Vagina (tissue), 2 donors: ENCODE results near the gene PPFIA1. TPM values are rescaled to one million over a fixed set of nuclear protein-coding genes. Genes with fewer than 3 reads are reported as not detected.
"Not testable (repeated sequence)": the region's sequence is repeated elsewhere in the genome, so short reads cannot be mapped to it uniquely, and the experiment has no call there.

Experiments
- DNase-seq, 2 donors: peaks; one replicate each; pipeline ENCODE4 v3.0.0-alpha.2; 2017; ENCODE audit errors: extremely low spot score in 2 of 2
- H3K27ac ChIP-seq: fragments of 200-600 bp; sonication (generic); one replicate; pipeline ENCODE4 v1.5.1; 2019
- H3K27me3 ChIP-seq: fragments of 200-600 bp; sonication (generic); one replicate; pipeline ENCODE4 v1.5.1; 2019
- H3K36me3 ChIP-seq, 2 donors: fragments of 200-600 bp; sonication (generic); one replicate each; pipeline ENCODE4 v1.5.1; 2017 to 2019
- H3K4me1 ChIP-seq: fragments of 200-600 bp; sonication (generic); one replicate; pipeline ENCODE4 v1.5.1; 2019
- H3K4me3 ChIP-seq, 2 donors: fragments of 200-600 bp; sonication (generic); 1 replicate in 1 of 2; 2 replicates in 1 of 2; pipeline ENCODE4 v1.5.1; 2016 to 2019
- H3K9me3 ChIP-seq: fragments of 200-600 bp; sonication (generic); one replicate; pipeline ENCODE4 v1.5.1; 2019
- POLR2A ChIP-seq, 2 donors: fragments of 450-650 bp; IDR thresholded peaks; one replicate each; pipeline ENCODE4 v1.6.1; 2017; ENCODE audit warnings: antibody characterized with exemption in 2 of 2, mild to moderate bottlenecking in 2 of 2, moderate library complexity in 2 of 2
- POLR2AphosphoS5 ChIP-seq, 2 donors: sonication (generic); formaldehyde crosslinking; IDR thresholded peaks; one replicate each; pipeline ENCODE4 v1.9.0; 2017; ENCODE audit warnings: antibody characterized with exemption in 2 of 2, mild to moderate bottlenecking in 2 of 2, low read depth in 1 of 2; ENCODE audit not compliant: insufficient read depth in 1 of 2
- intact Hi-C: fragments of 100-400 bp; cut with DNase I; formaldehyde crosslinking; loops from one replicate; pipeline ENCODE4 v1.15.1; 2023
- total RNA-seq: library from RNA; depleted of rRNA; stranded (reverse); fragments of >200 nt; gene quantifications from one replicate; pipeline ENCODE4 v1.2.3, GENCODE V29; 2016
- TF ChIP-seq, protein P1 (sequence below), 3 experiments: fragments of 450-650 bp in 2 of 3; fragments of 200-600 bp in 1 of 3; sonication (generic) in 1 of 3; IDR thresholded peaks; one replicate each; pipeline ENCODE4 v1.5.1; 2017 to 2019; ENCODE audit warnings: antibody characterized with exemption in 3 of 3, mild to moderate bottlenecking in 2 of 3, moderate library complexity in 2 of 3

The PPFIA1 gene
- total RNA-seq, 1 donor from 2014 or later = 54.3 TPM

DNA sequence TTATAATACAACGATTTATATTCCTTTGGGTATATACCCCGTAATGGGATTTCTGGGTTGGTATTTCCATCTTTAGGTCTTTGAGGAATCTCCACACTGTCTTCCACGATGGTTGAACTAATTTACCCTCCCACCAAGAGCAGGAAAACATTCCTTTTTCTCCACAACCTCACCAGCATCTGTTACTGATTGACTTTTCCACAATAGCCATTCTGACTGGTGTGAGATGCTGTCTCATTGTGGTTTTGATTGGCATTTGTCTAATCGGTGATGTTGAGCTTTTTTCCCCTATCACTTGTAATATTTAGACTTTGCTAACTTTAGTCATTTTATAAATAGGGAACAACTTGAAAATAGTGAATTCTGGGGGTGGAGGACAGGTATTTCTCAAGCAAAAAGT, 58.1 kb downstream of the PPFIA1 start:
- Histone ChIP-seq H3K9me3 (no peaks in the 10 kb centered on the region), H3K4me3 (no peak overlapping the region), H3K27ac (no peak overlapping the region), H3K27me3 (no peaks in the 10 kb centered on the region), H3K36me3 (peaks cover 0 to 48% of the 10 kb centered on the region in 2 donors), H3K4me1 (no peaks in the 10 kb centered on the region)
- intact Hi-C loops = no loop called here
- TF ChIP-seq POLR2A (IDR thresholded peaks at IDR 0.05) = no peak
- TF ChIP-seq POLR2AphosphoS5 (IDR thresholded peaks at IDR 0.05; ENCODE audit: insufficient read depth in 1 of 2, low read depth in 1 of 2) = no peak
- TF ChIP-seq, protein P1, sequence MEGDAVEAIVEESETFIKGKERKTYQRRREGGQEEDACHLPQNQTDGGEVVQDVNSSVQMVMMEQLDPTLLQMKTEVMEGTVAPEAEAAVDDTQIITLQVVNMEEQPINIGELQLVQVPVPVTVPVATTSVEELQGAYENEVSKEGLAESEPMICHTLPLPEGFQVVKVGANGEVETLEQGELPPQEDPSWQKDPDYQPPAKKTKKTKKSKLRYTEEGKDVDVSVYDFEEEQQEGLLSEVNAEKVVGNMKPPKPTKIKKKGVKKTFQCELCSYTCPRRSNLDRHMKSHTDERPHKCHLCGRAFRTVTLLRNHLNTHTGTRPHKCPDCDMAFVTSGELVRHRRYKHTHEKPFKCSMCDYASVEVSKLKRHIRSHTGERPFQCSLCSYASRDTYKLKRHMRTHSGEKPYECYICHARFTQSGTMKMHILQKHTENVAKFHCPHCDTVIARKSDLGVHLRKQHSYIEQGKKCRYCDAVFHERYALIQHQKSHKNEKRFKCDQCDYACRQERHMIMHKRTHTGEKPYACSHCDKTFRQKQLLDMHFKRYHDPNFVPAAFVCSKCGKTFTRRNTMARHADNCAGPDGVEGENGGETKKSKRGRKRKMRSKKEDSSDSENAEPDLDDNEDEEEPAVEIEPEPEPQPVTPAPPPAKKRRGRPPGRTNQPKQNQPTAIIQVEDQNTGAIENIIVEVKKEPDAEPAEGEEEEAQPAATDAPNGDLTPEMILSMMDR (IDR thresholded peaks at IDR 0.05) = no peak
- no peak for DNase-seq

DNA sequence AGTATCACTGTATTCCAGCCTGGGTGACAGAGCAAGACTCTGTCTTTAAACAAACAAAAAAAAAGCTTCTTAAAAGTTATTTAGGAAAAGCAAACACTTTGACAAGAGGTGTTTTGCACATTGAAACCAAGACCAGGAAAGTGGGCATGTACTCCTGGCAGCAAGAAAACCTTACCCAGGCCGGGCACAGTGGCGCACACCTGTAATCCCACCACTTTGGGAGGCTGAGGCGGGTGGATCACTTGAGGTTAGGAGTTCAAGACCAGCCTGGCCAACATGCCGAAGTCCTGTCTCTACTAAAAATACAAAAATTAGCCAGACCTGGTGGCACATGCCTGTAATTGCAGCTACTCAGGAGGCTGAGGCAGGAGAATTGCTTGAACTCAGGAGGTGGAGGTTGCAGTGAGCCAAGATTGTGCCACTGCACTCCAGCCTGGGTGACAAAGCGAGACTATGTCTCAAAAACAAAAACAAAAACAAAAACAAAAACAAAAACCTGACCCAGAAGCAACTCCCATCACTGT, 60.9 kb downstream of the PPFIA1 start:
- DNase-seq, H3K4me3 ChIP-seq, H3K4me1 ChIP-seq, H3K9me3 ChIP-seq, H3K27ac ChIP-seq, H3K27me3 ChIP-seq, intact Hi-C loops: not testable (repeated sequence)
- peaks cover 0 to 75% of the 10 kb centered on the region in 2 donors for H3K36me3 ChIP-seq

DNA sequence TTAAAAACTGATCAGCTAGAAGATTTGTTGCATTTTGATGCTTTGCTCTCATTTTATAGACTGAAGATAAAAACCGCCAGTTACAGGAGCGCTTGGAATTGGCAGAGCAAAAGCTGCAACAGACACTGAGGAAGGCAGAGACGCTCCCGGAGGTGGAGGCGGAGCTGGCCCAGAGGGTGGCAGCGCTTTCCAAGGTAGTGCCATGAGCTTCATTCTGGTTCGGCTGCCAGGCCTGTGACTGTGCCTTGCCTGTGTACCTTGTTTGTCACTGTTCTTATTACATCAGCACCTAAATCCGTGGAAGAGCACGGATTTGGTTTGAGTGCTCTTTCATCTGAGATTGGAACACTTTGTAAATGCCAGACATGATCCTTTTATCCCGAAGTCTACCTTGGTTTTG, 61.4 kb downstream of the PPFIA1 start:
- peaks cover 0 to 76% of the 10 kb centered on the region in 2 donors for H3K36me3 ChIP-seq
- intact Hi-C loops = no loop called here
- no peak for DNase-seq

DNA sequence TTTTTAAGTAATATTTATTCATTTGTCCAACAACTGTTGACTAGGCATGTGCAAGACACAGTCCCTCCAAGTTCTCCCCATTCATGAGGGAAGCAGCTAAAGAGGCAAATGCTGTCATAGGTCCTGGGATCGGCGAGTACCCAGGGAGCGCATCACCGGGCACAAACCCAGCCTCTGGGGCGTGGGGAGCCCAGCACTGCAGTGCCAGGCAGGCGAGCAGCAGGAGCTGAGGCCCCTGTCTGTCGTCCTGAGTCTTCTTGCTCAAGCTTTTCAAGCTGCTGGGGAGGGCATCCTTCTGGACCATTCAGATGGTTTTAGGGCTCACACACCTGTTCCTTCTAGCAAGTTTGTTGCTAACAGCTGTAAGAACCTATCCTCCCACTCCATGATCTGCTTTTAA, 62.1 kb downstream of the PPFIA1 start:
- no peak overlapping the region for H3K27ac ChIP-seq
- intact Hi-C loops = no loop called here
- no peaks in the 10 kb centered on the region for H3K27me3 ChIP-seq
- H3K4me3 ChIP-seq = no peak overlapping the region
- no peaks in the 10 kb centered on the region for H3K9me3 ChIP-seq
- peaks cover 0 to 82% of the 10 kb centered on the region in 2 donors for H3K36me3 ChIP-seq
- no peak for DNase-seq
- TF ChIP-seq POLR2AphosphoS5 (IDR thresholded peaks at IDR 0.05; ENCODE audit: insufficient read depth in 1 of 2, low read depth in 1 of 2) (no peak), POLR2A (IDR thresholded peaks at IDR 0.05) (no peak)
- TF ChIP-seq, protein P1 (IDR thresholded peaks at IDR 0.05) = no peak
- no peaks in the 10 kb centered on the region for H3K4me1 ChIP-seq

More for the DNA sequence above, 61.4 kb downstream of the PPFIA1 start:
- Histone ChIP-seq H3K27ac (no peak overlapping the region), H3K4me3 (no peak overlapping the region), H3K27me3 (no peaks in the 10 kb centered on the region), H3K9me3 (no peaks in the 10 kb centered on the region), H3K4me1 (no peaks in the 10 kb centered on the region)
- TF ChIP-seq POLR2A (IDR thresholded peaks at IDR 0.05) = no peak

DNA sequence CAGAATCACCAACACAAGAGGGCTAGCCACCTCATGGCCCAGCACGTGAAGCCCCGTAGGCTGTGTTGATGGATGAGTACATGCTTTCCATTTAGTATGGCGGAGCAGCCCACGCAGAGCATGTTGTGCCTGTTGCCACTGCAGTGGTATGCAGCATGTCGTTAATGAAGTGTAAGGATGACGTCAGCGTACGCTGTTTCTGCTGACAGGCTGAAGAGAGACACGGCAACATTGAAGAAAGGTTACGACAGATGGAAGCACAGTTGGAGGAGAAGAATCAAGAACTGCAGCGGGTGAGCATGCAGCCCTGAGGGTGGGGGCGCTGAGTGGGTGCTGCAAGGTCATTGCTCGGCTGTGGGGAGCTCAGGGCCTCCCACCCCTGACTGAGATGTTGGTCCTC, 62.8 kb downstream of the PPFIA1 start:
- no peak for DNase-seq
- no peaks in the 10 kb centered on the region for H3K27me3 ChIP-seq
- H3K27ac ChIP-seq = no peak overlapping the region
- no peak for TF ChIP-seq POLR2A (IDR thresholded peaks at IDR 0.05)
- TF ChIP-seq POLR2AphosphoS5 (IDR thresholded peaks at IDR 0.05; ENCODE audit: insufficient read depth in 1 of 2, low read depth in 1 of 2) = no peak
- TF ChIP-seq, protein P1 (IDR thresholded peaks at IDR 0.05) = no peak
- no peak overlapping the region for H3K4me3 ChIP-seq
- peaks cover 0 to 81% of the 10 kb centered on the region in 2 donors for H3K36me3 ChIP-seq
- no peaks in the 10 kb centered on the region for H3K9me3 ChIP-seq
- intact Hi-C loops = no loop called here
- H3K4me1 ChIP-seq = no peaks in the 10 kb centered on the region

DNA sequence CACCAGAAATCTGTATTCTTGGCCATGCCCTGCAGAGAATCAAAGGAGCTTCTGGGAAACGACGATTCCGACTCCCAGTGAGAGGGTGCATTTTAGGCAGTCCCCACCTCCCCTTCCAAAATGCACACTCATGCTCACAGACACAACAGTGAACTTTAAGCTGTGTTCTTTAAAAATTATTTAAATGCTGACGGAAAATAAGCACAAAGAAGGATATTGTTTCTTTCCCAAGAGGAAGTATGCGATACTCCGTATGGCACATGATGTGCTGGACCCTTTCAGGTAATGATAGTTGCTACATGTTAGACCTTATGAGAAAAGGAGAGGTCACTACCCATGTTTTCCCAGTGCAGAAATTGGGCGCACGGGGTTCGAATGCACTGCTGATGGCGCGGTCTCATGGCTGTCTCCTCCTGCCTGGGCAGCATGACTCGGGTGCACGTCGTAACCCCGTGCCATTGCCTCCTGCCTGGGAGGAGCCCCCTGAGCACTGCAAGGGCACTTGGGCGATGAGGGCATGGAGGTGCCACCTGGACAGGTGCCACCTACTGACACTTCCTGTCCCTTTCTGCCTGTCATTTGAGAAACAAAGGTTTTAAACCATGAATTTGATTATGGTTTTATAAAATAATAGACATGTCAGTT, 64.0 kb downstream of the PPFIA1 start:
- no peak for TF ChIP-seq POLR2AphosphoS5 (IDR thresholded peaks at IDR 0.05; ENCODE audit: insufficient read depth in 1 of 2, low read depth in 1 of 2)
- TF ChIP-seq POLR2A (IDR thresholded peaks at IDR 0.05) = no peak
- TF ChIP-seq, protein P1 (IDR thresholded peaks at IDR 0.05) = no peak
- Histone ChIP-seq H3K9me3 (no peaks in the 10 kb centered on the region), H3K4me3 (no peak overlapping the region), H3K4me1 (no peaks in the 10 kb centered on the region), H3K27ac (no peak overlapping the region), H3K36me3 (peaks cover 0 to 88% of the 10 kb centered on the region in 2 donors), H3K27me3 (no peaks in the 10 kb centered on the region)
- no peak for DNase-seq
- intact Hi-C loops = no loop called here
